ENCODE data around the gene KRT32. TPM values are rescaled to one million over a fixed set of nuclear protein-coding genes. Genes with fewer than 3 reads are reported as not detected.

KRT32 gene
- total RNA-seq: not detected in 2 replicates

- no peak within 1 kb of the TSS for H3K27ac Mint-ChIP-seq
- intact Hi-C loops (cut with micrococcal nuclease): no loop called here
- no peak within 1 kb of the TSS for H3K4me3 Mint-ChIP-seq
- H3K9me3 Mint-ChIP-seq: peaks cover 6% of the 10 kb centered on the region
- no peaks in the 10 kb centered on the region for H3K4me1 Mint-ChIP-seq
- H3K27me3 Mint-ChIP-seq: peaks cover 5% of the 10 kb centered on the region
- DNase-seq: no peak
- H3K36me3 Mint-ChIP-seq (ENCODE audit: low read depth): no peaks in the 10 kb centered on the region
These were observed at the start of gene KRT32 for GRCh38 chr17:41466988-41467387. Gene KRT32, minus strand, starts transcription at chr17:41467386. Its CDS starts 61 bp downstream, at chr17:41467325.

GRCh38 chr17:41516830-41517283 lies 49.7 kb upstream of the KRT32 start:
- Mint-ChIP-seq H3K27me3 (peaks cover 3% of the 10 kb centered on the region), H3K27ac (no peak overlapping the region), H3K36me3 (ENCODE audit: low read depth) (no peaks in the 10 kb centered on the region), H3K9me3 (no peaks in the 10 kb centered on the region), H3K4me3 (no peak overlapping the region), H3K4me1 (no peaks in the 10 kb centered on the region)
- DNase-seq: no peak
- intact Hi-C loops (cut with micrococcal nuclease): no loop called here

DNA sequence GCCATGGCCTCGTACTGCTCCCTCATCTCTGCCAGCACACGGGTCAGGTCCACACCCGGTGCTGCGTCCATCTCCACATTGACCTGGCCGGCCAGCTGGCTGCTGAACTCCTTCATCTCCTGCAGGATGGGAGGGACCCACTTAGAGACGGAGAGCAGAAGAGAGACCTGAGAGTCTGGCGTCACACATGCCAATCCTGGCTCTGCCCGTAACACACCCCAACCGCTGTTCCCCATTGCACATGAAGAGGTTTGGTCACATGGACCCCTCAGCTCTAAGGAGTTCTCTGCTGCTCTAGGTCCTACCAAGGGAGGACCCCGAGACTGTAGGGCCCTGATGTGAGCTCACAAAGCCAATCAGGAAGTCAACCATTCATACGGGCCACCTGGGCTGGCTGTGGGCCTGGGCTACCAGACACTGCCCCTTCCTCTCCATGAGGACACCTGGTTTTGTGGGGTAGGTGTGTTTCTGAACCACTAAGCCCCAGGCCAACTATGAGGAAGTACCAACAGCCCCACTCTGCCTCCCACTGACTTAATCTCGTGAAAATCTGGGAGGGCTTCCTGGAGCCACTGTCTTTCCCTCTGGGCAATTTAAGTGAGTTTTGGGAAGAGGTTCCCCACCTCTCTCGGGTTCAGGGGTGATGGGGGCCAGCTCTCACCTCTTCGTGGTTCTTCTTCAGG lies 49.1 kb upstream of the KRT32 start:
- no peak for DNase-seq
- H3K36me3 Mint-ChIP-seq (ENCODE audit: low read depth): no peaks in the 10 kb centered on the region
- no peak overlapping the region for H3K27ac Mint-ChIP-seq
- no peaks in the 10 kb centered on the region for H3K4me1 Mint-ChIP-seq
- no peak overlapping the region for H3K4me3 Mint-ChIP-seq
- intact Hi-C loops (cut with micrococcal nuclease): no loop called here
- no peaks in the 10 kb centered on the region for H3K9me3 Mint-ChIP-seq
- H3K27me3 Mint-ChIP-seq: peaks cover 3% of the 10 kb centered on the region

DNA sequence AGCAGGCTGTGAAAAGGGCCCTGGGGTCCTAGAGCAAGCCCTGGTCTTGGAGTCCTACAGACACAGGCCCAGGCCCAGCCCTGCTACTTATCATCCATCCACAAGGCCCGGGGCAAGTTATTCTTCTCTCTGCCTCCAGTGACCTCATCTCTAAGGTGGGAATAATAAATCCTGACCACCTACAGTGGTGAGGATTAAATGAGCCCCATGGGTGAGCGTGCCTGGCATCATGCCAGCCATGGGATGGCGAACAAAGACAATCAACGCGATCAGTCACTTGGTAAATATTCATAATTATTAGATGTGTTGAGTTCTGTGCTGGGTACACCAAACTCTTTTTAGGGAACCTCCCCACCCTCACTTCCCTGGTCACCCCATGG lies 46.0 kb upstream of the KRT32 start:
- no peak overlapping the region for H3K4me3 Mint-ChIP-seq
- no peaks in the 10 kb centered on the region for H3K4me1 Mint-ChIP-seq
- H3K27ac Mint-ChIP-seq: no peak overlapping the region
- peaks cover 3% of the 10 kb centered on the region for H3K27me3 Mint-ChIP-seq
- no peak for DNase-seq
- intact Hi-C loops (cut with micrococcal nuclease): no loop called here
- H3K36me3 Mint-ChIP-seq (ENCODE audit: low read depth): no peaks in the 10 kb centered on the region
- H3K9me3 Mint-ChIP-seq: no peaks in the 10 kb centered on the region

GRCh38 chr17:41512546-41513167 lies 45.5 kb upstream of the KRT32 start:
- no peaks in the 10 kb centered on the region for H3K36me3 Mint-ChIP-seq (ENCODE audit: low read depth)
- no peaks in the 10 kb centered on the region for H3K9me3 Mint-ChIP-seq
- no peak for DNase-seq
- no peak overlapping the region for H3K27ac Mint-ChIP-seq
- H3K27me3 Mint-ChIP-seq: peaks cover 3% of the 10 kb centered on the region
- H3K4me1 Mint-ChIP-seq: no peaks in the 10 kb centered on the region
- no peak overlapping the region for H3K4me3 Mint-ChIP-seq
- intact Hi-C loops (cut with micrococcal nuclease): no loop called here

- Mint-ChIP-seq H3K4me1 (no peaks in the 10 kb centered on the region), H3K36me3 (ENCODE audit: low read depth) (no peaks in the 10 kb centered on the region), H3K9me3 (no peaks in the 10 kb centered on the region), H3K27me3 (peaks cover 3% of the 10 kb centered on the region), H3K27ac (no peak overlapping the region), H3K4me3 (no peak overlapping the region)
- intact Hi-C loops (cut with micrococcal nuclease): no loop called here
- no peak for DNase-seq
These were observed 44.5 kb upstream of the KRT32 start for GRCh38 chr17:41511716-41512115.

DNA sequence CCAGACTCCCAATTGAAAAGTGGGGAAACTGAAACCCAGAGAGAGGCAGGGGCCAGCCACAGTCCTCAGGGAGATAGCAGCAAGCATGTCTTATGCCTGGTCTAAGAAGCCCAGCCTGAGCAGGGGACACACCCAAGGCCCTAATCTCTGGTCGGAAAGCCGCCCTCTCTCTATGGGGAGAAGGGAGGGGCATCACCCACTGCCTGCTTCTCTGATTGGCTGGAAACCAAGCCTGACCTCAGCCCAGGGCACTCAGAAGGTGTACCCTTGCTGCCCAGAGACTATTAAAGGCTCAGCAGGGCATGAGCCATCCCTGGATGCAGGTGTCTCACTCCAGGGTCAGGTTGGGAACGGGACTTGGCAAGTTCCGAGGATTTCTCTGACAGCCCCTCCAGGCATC lies 43.9 kb upstream of the KRT32 start:
- no peak for DNase-seq

DNA sequence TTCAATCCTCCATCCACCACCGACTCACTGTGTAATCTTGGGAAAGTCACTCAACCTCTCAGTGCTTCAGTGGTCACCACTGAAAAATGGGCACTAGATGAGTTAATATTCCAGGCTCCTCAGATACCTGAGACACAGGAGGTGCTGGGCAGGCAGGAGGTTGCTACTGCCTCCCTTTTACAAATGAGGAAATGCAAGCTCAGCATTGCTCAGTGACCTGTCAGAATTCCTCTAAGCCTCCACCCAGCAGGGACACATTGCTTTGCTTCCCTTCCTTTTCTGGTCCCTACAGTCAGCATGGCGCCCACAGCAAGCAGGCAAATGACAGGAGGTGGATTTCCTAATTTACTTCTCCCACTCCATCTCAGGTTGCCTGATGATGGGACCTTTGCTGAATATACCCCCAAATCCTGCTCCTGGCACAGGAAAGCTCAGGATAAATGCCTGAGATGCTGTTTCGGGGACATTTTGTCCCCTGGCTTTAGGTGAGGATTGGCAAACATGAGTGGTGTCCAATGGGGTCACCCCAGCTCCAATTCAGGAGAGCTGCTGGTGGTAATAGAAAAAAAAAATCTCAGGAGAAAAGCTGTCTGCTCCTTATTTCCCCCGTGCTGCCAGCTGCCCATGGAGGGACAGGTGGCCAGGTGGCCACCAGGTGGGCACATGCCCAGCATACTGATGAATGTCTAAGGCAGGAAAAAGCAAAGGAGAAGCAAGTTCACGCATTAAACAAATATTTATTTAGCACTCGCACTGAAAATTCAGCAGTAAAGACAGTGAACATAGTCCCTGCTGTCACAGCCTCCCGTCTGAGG lies 43.3 kb upstream of the KRT32 start:
- intact Hi-C loops (cut with micrococcal nuclease): no loop called here
- Mint-ChIP-seq H3K4me3 (no peak overlapping the region), H3K9me3 (no peaks in the 10 kb centered on the region), H3K36me3 (ENCODE audit: low read depth) (no peaks in the 10 kb centered on the region), H3K4me1 (no peaks in the 10 kb centered on the region), H3K27ac (no peak overlapping the region), H3K27me3 (peaks cover 3% of the 10 kb centered on the region)
- no peak for DNase-seq

More for the DNA sequence above, 43.9 kb upstream of the KRT32 start:
- no peaks in the 10 kb centered on the region for H3K36me3 Mint-ChIP-seq (ENCODE audit: low read depth)
- H3K4me3 Mint-ChIP-seq: no peak overlapping the region
- H3K4me1 Mint-ChIP-seq: no peaks in the 10 kb centered on the region
- H3K27me3 Mint-ChIP-seq: peaks cover 3% of the 10 kb centered on the region
- no peak overlapping the region for H3K27ac Mint-ChIP-seq
- intact Hi-C loops (cut with micrococcal nuclease): no loop called here
- H3K9me3 Mint-ChIP-seq: no peaks in the 10 kb centered on the region

- Mint-ChIP-seq H3K27me3 (no peaks in the 10 kb centered on the region), H3K4me1 (no peaks in the 10 kb centered on the region), H3K4me3 (no peak overlapping the region), H3K9me3 (no peaks in the 10 kb centered on the region), H3K27ac (no peak overlapping the region), H3K36me3 (ENCODE audit: low read depth) (no peaks in the 10 kb centered on the region)
- no peak for DNase-seq
- intact Hi-C loops (cut with micrococcal nuclease): no loop called here
These were observed 40.2 kb upstream of the KRT32 start for GRCh38 chr17:41507315-41507880.

GRCh38 chr17:41505809-41506767 lies 38.9 kb upstream of the KRT32 start:
- DNase-seq: no peak
- intact Hi-C loops (cut with micrococcal nuclease): no loop called here
- Mint-ChIP-seq H3K36me3 (ENCODE audit: low read depth) (no peaks in the 10 kb centered on the region), H3K4me3 (no peak overlapping the region), H3K27ac (no peak overlapping the region), H3K9me3 (no peaks in the 10 kb centered on the region), H3K4me1 (no peaks in the 10 kb centered on the region), H3K27me3 (no peaks in the 10 kb centered on the region)

DNA sequence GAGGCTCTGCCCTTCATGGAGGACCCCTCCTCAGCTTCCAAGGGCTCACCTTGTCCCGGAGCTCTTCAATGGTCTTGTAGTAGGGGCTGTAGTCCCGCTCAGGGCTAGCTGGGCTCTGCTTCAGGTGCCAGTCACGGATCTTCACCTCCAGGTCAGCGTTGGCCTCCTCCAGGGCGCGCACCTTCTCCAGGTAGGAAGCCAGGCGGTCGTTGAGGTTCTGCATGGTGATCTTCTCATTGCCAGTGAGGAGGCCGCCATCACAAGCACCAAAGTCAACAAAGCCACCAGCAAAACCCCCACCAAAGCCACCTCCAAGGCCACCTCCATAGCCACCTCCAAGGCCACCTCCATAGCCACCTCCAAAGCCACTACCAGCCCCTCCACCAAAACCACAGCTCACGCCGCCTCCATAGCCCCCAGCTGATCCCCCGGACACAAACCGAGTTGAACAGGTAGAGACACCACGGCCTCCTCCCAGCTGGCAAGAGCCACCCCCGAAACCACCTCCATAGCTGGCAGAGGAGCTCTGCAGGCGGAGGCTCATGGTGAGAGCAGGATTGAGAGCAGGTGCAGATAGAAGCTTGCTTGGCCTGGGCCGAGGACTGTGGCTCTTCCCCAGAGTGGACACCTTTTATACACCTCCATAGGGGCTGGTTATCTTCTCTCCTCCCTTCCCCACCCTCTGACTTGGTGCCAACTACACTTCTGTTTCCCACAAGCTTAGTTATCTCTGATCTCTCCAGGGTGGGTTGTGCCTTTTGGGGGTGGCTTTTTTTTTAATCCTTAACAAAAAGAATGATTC lies 38.0 kb upstream of the KRT32 start, which contains the start of gene KRT13:
Gene KRT13 (minus strand): TSS at position 606 of the 802 bp plus-strand sequence. CDS start 62 bp downstream, at position 544.
- H3K36me3 Mint-ChIP-seq (ENCODE audit: low read depth): no peaks in the 10 kb centered on the region
- no peaks in the 10 kb centered on the region for H3K27me3 Mint-ChIP-seq
- no peak within 1 kb of the TSS for H3K4me3 Mint-ChIP-seq
- intact Hi-C loops (cut with micrococcal nuclease): no loop called here
- H3K27ac Mint-ChIP-seq: no peak within 1 kb of the TSS
- H3K4me1 Mint-ChIP-seq: peaks cover under 1% of the 10 kb centered on the region
- DNase-seq: no peak
- H3K9me3 Mint-ChIP-seq: no peaks in the 10 kb centered on the region

DNA sequence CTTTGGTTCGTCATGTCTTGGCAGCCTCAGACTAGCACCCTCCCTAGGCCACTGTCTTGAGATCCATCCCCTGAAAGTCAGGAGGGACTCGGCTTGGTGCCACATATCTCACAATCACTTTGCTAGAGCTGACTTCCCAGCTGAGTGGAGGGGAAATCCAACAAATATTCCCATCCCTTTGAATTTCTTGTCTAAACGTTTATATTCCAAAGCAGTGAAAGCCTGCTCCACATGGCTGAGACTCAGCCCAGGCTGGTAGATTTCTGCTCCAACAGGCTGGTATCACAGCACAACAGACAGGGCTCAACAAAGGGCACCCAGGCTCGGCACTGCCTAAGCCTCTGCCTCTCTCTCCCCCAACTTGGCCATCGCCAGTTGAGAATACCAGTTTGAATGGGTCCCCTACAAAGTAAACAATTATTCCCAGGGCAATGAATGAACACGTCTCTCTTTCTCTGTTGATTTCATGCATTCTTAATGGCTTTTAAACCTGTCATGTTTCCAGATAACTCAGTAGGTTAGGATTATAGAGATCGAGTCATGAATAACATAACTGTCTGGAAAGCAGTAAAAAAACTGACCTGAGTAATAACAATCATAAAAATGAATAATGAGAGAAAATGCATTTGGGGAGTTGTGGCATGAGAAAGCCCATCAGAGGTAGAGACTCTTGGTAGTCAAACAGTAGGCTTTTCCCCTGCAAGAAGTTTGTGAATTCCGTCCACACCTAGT lies 37.2 kb upstream of the KRT32 start:
- Mint-ChIP-seq H3K36me3 (ENCODE audit: low read depth) (no peaks in the 10 kb centered on the region), H3K27me3 (no peaks in the 10 kb centered on the region), H3K4me1 (peaks cover 5% of the 10 kb centered on the region), H3K9me3 (no peaks in the 10 kb centered on the region), H3K27ac (no peak overlapping the region), H3K4me3 (no peak overlapping the region)
- no peak for DNase-seq
- intact Hi-C loops (cut with micrococcal nuclease): no loop called here
